ENCODE data around the gene WWOX. TPM values are rescaled to one million over a fixed set of nuclear protein-coding genes. Genes with fewer than 3 reads are reported as not detected.

WWOX gene
- total and polyA plus RNA-seq, 2 of the 13 experiments (the other 11 are each of a cell fraction or from before 2014, with no cell fraction given), result 9.1 to 37.4 TPM

GRCh38 chr16:79079656-79080420 lies 980.4 kb downstream of the WWOX start:
- DNase-seq (ENCODE audit: low spot score), result no peak
- no peak for FAIRE-seq
- H3K27me3 ChIP-seq (ENCODE audit: control insufficient read depth in 1 of 2, insufficient read depth in 2 of 2, low read length in 2 of 2), result no peaks in the 10 kb centered on the region
- no peaks in the 10 kb centered on the region for H3K36me3 ChIP-seq (replicated peaks in 1 of 2; ENCODE audit: control insufficient read depth in 1 of 2, insufficient read depth in 2 of 2, low read length in 2 of 2)
- intact Hi-C loops (cut with micrococcal nuclease; ENCODE audit: unreplicated experiment), result no loop called here
- in situ Hi-C loops (cut with HindIII; ENCODE audit: extremely low pct_ligation_motif_present, low pct_unique_long_range_greater_than_20kb), result no loop called here
- H2AFZ ChIP-seq (ENCODE audit: low read length), result no peak overlapping the region
- WGBS (ENCODE audit: low lambda C conversion rate), result 72% methylated on average over 10 of the region's 10 CpGs
- H3K4me2 ChIP-seq (ENCODE audit: low read depth, low read length), result no peak overlapping the region
- no peak overlapping the region for H3K4me3 ChIP-seq (replicated peaks in 1 of 3; ENCODE audit: insufficient read depth in 1 of 3, low read depth in 2 of 3, low read length in 3 of 3)
- H3K4me1 ChIP-seq (ENCODE audit: insufficient read depth, low read length), result peaks cover 22% of the 10 kb centered on the region
- H3K9ac ChIP-seq (ENCODE audit: insufficient read depth, low read depth, low read length), result no peak overlapping the region
- ATAC-seq, result no peak
- CTCF ChIA-PET (ENCODE audit: low intra/inter-chr PET ratio, low total read pairs), result no interaction called here
- no peak overlapping the region for H3K27ac ChIP-seq (ENCODE audit: extremely low read length, insufficient read depth, low read length)
- no TSS peak for BruUV-seq (replicated peaks)
- H4K20me1 ChIP-seq (ENCODE audit: insufficient read depth, low read length), result no peaks in the 10 kb centered on the region
- POLR2A ChIA-PET, result no interaction called here
- H3K9me3 ChIP-seq (ENCODE audit: low read length), result no peaks in the 10 kb centered on the region
- no peak for TF ChIP-seq ZNF564 (CRISPR knock-in tag; IDR thresholded peaks at IDR 0.05)
- TF ChIP-seq MAFK (conservative IDR thresholded peaks at IDR 0.05 in 1 of 2, IDR thresholded peaks at IDR 0.05 in 1 of 2; ENCODE audit: low read length in 2 of 2), result peak in 1 of 2 experiments; percentile 18; a peak in 2 of 4 replicates
- TF ChIP-seq ELF1 (CRISPR knock-in tag; IDR thresholded peaks at IDR 0.05), result no peak
- H3K79me2 ChIP-seq (ENCODE audit: insufficient read depth, low read length), result no peaks in the 10 kb centered on the region

GRCh38 chr16:79081297-79082066 lies 982.0 kb downstream of the WWOX start:
- H3K27ac ChIP-seq (ENCODE audit: extremely low read length, insufficient read depth, low read length), result peak overlapping the region; percentile 23
- peak; percentile 93 for ATAC-seq
- no peaks in the 10 kb centered on the region for H3K79me2 ChIP-seq (ENCODE audit: insufficient read depth, low read length)
- H3K27me3 ChIP-seq (ENCODE audit: control insufficient read depth in 1 of 2, insufficient read depth in 2 of 2, low read length in 2 of 2), result no peaks in the 10 kb centered on the region
- H4K20me1 ChIP-seq (ENCODE audit: insufficient read depth, low read length), result no peaks in the 10 kb centered on the region
- H3K4me1 ChIP-seq (ENCODE audit: insufficient read depth, low read length), result peaks cover 22% of the 10 kb centered on the region
- peak; percentile 74 for FAIRE-seq
- no peaks in the 10 kb centered on the region for H3K36me3 ChIP-seq (replicated peaks in 1 of 2; ENCODE audit: control insufficient read depth in 1 of 2, insufficient read depth in 2 of 2, low read length in 2 of 2)
- DNase-seq (ENCODE audit: low spot score), result peak; percentile 45
- H3K4me3 ChIP-seq (replicated peaks in 1 of 3; ENCODE audit: insufficient read depth in 1 of 3, low read depth in 2 of 3, low read length in 3 of 3), result no peak overlapping the region
- POLR2A ChIA-PET, result no interaction called here
- H2AFZ ChIP-seq (ENCODE audit: low read length), result peak overlapping the region; percentile 22
- no peaks in the 10 kb centered on the region for H3K9me3 ChIP-seq (ENCODE audit: low read length)
- no TSS peak for BruUV-seq (replicated peaks)
- H3K9ac ChIP-seq (ENCODE audit: insufficient read depth, low read depth, low read length), result no peak overlapping the region
- CTCF ChIA-PET (ENCODE audit: low intra/inter-chr PET ratio, low total read pairs), result no interaction called here
- 50% methylated on average over 12 of the region's 12 CpGs for WGBS (ENCODE audit: low lambda C conversion rate)
- in situ Hi-C loops (cut with HindIII; ENCODE audit: extremely low pct_ligation_motif_present, low pct_unique_long_range_greater_than_20kb), result no loop called here
- intact Hi-C loops (cut with micrococcal nuclease; ENCODE audit: unreplicated experiment), result no loop called here
- peak overlapping the region; percentile 55 for H3K4me2 ChIP-seq (ENCODE audit: low read depth, low read length)
- TF ChIP-seq ZNF816 (CRISPR knock-in tag; IDR thresholded peaks at IDR 0.05; ENCODE audit: borderline replicate concordance) (no peak), ZNF678 (CRISPR knock-in tag; IDR thresholded peaks at IDR 0.05) (no peak), ZFY (CRISPR knock-in tag; IDR thresholded peaks at IDR 0.05) (no peak), ZFAT (CRISPR knock-in tag; conservative IDR thresholded peaks at IDR 0.05) (no peak)
- TF ChIP-seq, protein P1, sequence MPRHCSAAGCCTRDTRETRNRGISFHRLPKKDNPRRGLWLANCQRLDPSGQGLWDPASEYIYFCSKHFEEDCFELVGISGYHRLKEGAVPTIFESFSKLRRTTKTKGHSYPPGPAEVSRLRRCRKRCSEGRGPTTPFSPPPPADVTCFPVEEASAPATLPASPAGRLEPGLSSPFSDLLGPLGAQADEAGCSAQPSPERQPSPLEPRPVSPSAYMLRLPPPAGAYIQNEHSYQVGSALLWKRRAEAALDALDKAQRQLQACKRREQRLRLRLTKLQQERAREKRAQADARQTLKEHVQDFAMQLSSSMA (CRISPR knock-in tag; IDR thresholded peaks at IDR 0.05), result no peak
- TF ChIP-seq, protein P2, sequence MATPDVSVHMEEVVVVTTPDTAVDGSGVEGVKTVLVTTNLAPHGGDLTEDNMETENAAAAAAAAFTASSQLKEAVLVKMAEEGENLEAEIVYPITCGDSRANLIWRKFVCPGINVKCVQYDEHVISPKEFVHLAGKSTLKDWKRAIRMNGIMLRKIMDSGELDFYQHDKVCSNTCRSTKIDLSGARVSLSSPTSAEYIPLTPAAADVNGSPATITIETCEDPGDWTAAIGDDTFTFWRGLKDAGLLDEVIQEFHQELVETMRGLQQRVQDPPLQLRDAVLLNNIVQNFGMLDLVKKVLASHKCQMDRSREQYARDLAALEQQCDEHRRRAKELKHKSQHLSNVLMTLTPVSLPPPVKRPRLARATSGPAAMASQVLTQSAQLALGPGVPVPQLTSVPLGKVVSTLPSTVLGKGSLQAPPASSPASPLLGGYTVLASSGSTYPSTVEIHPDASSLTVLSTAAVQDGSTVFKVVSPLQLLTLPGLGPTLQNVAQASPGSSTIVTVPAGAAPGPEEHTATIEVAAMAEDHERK (CRISPR knock-in tag; IDR thresholded peaks at IDR 0.05; ENCODE audit: low read depth), result no peak
- TF ChIP-seq, protein P3, sequence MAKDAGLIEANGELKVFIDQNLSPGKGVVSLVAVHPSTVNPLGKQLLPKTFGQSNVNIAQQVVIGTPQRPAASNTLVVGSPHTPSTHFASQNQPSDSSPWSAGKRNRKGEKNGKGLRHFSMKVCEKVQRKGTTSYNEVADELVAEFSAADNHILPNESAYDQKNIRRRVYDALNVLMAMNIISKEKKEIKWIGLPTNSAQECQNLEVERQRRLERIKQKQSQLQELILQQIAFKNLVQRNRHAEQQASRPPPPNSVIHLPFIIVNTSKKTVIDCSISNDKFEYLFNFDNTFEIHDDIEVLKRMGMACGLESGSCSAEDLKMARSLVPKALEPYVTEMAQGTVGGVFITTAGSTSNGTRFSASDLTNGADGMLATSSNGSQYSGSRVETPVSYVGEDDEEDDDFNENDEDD (CRISPR knock-in tag; IDR thresholded peaks at IDR 0.05; ENCODE audit: borderline replicate concordance), result no peak
